Measurements from ENCODE around the gene JMJD6. TPM values are rescaled to one million over a fixed set of nuclear protein-coding genes. Genes with fewer than 3 reads are reported as not detected.

Gene JMJD6
- total and polyA plus RNA-seq, 2 experiments from 2014 or later = 19.3 to 44.8 TPM

- Histone ChIP-seq H3K9me2 (replicated peaks; ENCODE audit: insufficient read depth) (no peaks in the 10 kb centered on the region), H3K4me2 (peak overlapping the region; percentile 82), H3K79me2 (peaks cover 83% of the 10 kb centered on the region), H3K4me1 (ENCODE audit: insufficient read depth) (peaks cover 24% of the 10 kb centered on the region), H4K20me1 (ENCODE audit: insufficient read depth, poor library complexity, severe bottlenecking) (peaks cover 9% of the 10 kb centered on the region), H2AFZ (no peak overlapping the region), H3K36me3 (replicated peaks; ENCODE audit: insufficient read depth, low read depth) (peaks cover 4% of the 10 kb centered on the region), H3K4me3 (peak overlapping the region; percentile 82), H3K9me3 (ENCODE audit: low read depth) (no peaks in the 10 kb centered on the region), H3K27me3 (no peaks in the 10 kb centered on the region), H3K27ac (peak overlapping the region; percentile 100)
- TF ChIP-seq, protein P1, sequence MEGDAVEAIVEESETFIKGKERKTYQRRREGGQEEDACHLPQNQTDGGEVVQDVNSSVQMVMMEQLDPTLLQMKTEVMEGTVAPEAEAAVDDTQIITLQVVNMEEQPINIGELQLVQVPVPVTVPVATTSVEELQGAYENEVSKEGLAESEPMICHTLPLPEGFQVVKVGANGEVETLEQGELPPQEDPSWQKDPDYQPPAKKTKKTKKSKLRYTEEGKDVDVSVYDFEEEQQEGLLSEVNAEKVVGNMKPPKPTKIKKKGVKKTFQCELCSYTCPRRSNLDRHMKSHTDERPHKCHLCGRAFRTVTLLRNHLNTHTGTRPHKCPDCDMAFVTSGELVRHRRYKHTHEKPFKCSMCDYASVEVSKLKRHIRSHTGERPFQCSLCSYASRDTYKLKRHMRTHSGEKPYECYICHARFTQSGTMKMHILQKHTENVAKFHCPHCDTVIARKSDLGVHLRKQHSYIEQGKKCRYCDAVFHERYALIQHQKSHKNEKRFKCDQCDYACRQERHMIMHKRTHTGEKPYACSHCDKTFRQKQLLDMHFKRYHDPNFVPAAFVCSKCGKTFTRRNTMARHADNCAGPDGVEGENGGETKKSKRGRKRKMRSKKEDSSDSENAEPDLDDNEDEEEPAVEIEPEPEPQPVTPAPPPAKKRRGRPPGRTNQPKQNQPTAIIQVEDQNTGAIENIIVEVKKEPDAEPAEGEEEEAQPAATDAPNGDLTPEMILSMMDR (IDR thresholded peaks at IDR 0.05; ENCODE audit: poor library complexity) = no peak
- TF ChIP-seq EZH2phosphoT487 (IDR thresholded peaks at IDR 0.05; ENCODE audit: low read depth, severe bottlenecking, unreplicated experiment) (no peak), EZH2 (IDR thresholded peaks at IDR 0.05; ENCODE audit: borderline replicate concordance) (no peak)
- WGBS (ENCODE audit: low lambda C conversion rate, missing lambda C conversion rate) = 84% methylated on average over 18 of the region's 18 CpGs
- DNase-seq (ENCODE audit: low spot score) = no peak
These were observed 1.5 kb upstream of the JMJD6 start for GRCh38 chr17:76727745-76728456.

DNA sequence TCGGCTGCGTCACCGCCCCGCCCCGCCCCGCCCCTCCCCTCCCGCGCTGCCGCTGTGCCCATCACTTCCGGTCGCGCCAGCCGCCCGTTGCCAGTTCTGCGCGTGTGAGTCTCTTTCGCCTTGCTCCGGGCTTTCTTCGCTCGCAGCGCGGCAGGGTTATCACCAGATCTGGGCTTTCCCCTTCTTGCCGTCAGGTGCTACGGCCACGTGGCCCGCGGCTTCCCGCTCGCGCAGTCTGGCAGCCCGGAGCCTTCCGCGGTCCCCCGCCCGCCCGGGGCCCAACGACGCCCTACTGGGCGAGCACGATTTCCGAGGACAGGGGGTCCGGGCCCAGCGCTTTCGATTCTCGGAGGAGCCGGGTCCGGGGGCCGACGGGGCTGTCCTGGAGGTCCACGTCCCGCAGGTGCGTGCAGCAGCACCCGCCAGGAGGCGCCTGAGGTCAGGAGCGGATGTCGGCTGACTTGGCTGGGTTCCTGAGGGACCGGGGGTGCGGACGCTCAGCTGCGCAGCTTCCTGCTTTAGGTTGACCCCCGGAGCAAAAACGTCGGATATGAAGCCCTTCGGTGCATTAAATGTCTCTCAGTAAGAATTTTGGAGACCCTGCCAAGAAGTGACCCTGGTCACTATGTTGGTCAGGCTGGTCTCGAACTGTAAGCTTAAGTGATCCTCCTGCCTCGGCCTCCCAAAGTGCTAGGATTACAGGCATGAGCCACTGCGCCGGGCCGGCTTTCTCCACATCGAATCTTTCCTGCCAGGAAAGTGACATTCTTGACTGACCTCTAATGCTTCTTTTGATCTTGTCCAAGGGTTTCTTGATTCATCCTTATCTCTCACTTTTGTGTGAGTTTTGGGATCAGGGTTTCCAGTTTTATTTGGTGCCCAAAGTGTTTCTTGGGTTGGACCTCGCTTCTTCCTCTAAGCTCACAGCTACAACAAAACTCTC lies 641 bp upstream of the JMJD6 start, which contains the start of gene METTL23:
TSS of gene METTL23 (plus strand) at position 64 of the 943 bp plus-strand sequence. CDS start 2,872 bp downstream, outside the sequence.
- Histone ChIP-seq H3K27ac (peak within 1 kb of the TSS; percentile 100), H3K79me2 (peaks cover 81% of the 10 kb centered on the region), H4K20me1 (ENCODE audit: insufficient read depth, poor library complexity, severe bottlenecking) (peaks cover 6% of the 10 kb centered on the region), H3K9me2 (replicated peaks; ENCODE audit: insufficient read depth) (no peaks in the 10 kb centered on the region), H3K4me2 (peak within 1 kb of the TSS; percentile 91), H3K4me3 (peak within 1 kb of the TSS; percentile 82), H3K27me3 (no peaks in the 10 kb centered on the region), H3K9me3 (ENCODE audit: low read depth) (no peaks in the 10 kb centered on the region), H2AFZ (peak within 1 kb of the TSS; percentile 81), H3K36me3 (replicated peaks; ENCODE audit: insufficient read depth, low read depth) (peaks cover 7% of the 10 kb centered on the region), H3K4me1 (ENCODE audit: insufficient read depth) (peaks cover 24% of the 10 kb centered on the region)
- 5% methylated on average over 40 of the region's 71 CpGs for WGBS (ENCODE audit: low lambda C conversion rate, missing lambda C conversion rate)
- TF ChIP-seq EZH2 (IDR thresholded peaks at IDR 0.05; ENCODE audit: borderline replicate concordance) = no peak
- TF ChIP-seq, protein P1 (IDR thresholded peaks at IDR 0.05; ENCODE audit: poor library complexity) = peak; percentile 78
- no peak for TF ChIP-seq EZH2phosphoT487 (IDR thresholded peaks at IDR 0.05; ENCODE audit: low read depth, severe bottlenecking, unreplicated experiment)
- peak; percentile 89 for DNase-seq (ENCODE audit: low spot score)

GRCh38 chr17:76725580-76726230 lies 701 bp downstream of the JMJD6 start:
- H3K9me2 ChIP-seq (replicated peaks; ENCODE audit: insufficient read depth) = no peaks in the 10 kb centered on the region
- peak overlapping the region; percentile 91 for H3K4me2 ChIP-seq
- H3K4me1 ChIP-seq (ENCODE audit: insufficient read depth) = peaks cover 24% of the 10 kb centered on the region
- H2AFZ ChIP-seq = peak overlapping the region; percentile 45
- no peaks in the 10 kb centered on the region for H3K27me3 ChIP-seq
- peaks cover 79% of the 10 kb centered on the region for H3K79me2 ChIP-seq
- WGBS (ENCODE audit: low lambda C conversion rate, missing lambda C conversion rate) = 18% methylated on average over 32 of the region's 38 CpGs
- TF ChIP-seq, protein P1 (IDR thresholded peaks at IDR 0.05; ENCODE audit: poor library complexity) = no peak
- no peak for TF ChIP-seq EZH2phosphoT487 (IDR thresholded peaks at IDR 0.05; ENCODE audit: low read depth, severe bottlenecking, unreplicated experiment)
- no peak for TF ChIP-seq EZH2 (IDR thresholded peaks at IDR 0.05; ENCODE audit: borderline replicate concordance)
- H3K9me3 ChIP-seq (ENCODE audit: low read depth) = no peaks in the 10 kb centered on the region
- DNase-seq (ENCODE audit: low spot score) = peak; percentile 81
- peaks cover 6% of the 10 kb centered on the region for H4K20me1 ChIP-seq (ENCODE audit: insufficient read depth, poor library complexity, severe bottlenecking)
- H3K27ac ChIP-seq = peak overlapping the region; percentile 100
- H3K4me3 ChIP-seq = peak overlapping the region; percentile 48
- H3K36me3 ChIP-seq (replicated peaks; ENCODE audit: insufficient read depth, low read depth) = peaks cover 8% of the 10 kb centered on the region
